OCI-LY1 (cell line): Measurements from ENCODE around the gene SYPL1.

Experiments used
- CTCF ChIP-seq: fragments of 200-600 bp; sonication (generic), shearing (Covaris generic); IDR thresholded peaks from 2 replicates; pipeline ENCODE4 v1.5.1; 2017; ENCODE audit warnings: mild to moderate bottlenecking, antibody characterized with exemption, low read length, moderate library complexity, mixed read lengths
- EZH2 ChIP-seq: fragments of 200-600 bp; sonication (generic), shearing (Covaris generic); IDR thresholded peaks from 2 replicates; pipeline ENCODE4 v1.8.0; 2017; ENCODE audit warnings: borderline replicate concordance, mixed run types, mild to moderate bottlenecking, antibody characterized with exemption, low read length, moderate library complexity, mixed read lengths

GRCh38 chr7:106114716-106115383, 2.7 kb upstream of the SYPL1 start:
- TF ChIP-seq CTCF (no peak), EZH2 (no peak)
